ENCODE measurements around the gene YIF1A. TPM values are rescaled to one million over a fixed set of nuclear protein-coding genes. Genes with fewer than 3 reads are reported as not detected.

The YIF1A gene
- total and polyA plus RNA-seq, 2 donors (not counting 3 experiments of a cell fraction or from before 2014, with no cell fraction given): 104 to 271 TPM

DNA sequence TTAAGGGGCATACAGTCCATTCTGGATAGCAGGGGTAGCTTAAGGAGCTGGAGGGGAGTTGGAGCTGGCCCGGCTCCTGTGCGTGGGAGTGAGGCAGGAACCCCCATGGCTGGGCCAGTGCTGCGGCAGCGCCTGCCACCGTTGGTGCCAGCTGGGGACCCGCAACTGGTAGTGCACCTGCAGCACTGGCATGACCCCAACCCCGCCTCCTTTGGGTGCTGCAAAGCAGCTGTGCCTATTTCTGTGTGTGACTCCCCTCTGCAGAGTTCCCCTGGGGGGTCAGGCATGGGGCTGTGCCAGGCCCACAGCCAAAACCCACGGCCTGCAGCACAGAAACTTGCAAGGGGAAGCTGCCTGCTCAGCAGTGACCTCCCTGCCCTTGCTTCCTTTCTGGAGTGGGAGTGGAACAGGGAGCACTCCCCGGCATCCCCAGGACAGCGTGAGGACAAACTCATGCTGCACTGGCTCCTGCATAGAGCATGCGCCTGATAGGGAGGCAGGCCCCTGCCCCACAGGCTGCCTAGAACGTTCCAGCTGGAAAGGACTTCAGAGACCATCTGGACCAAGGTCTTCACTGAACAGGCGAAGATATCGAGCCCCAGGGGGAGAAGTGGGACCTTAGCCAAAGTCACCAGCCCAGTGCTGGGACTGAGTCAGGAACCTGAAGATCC, 46.7 kb downstream of the YIF1A start:
- Histone ChIP-seq H3K9ac (replicated peaks; ENCODE audit: extremely low read depth, insufficient read depth, low read length) (no peak overlapping the region), H3K27me3 (ENCODE audit: control insufficient read depth in 2 of 2, insufficient read depth in 2 of 2, low read length in 2 of 2) (no peaks in the 10 kb centered on the region), H2AFZ (ENCODE audit: low read depth, low read length) (no peak overlapping the region), H3K4me1 (ENCODE audit: control insufficient read depth, extremely low read depth, insufficient read depth, low read length) (no peaks in the 10 kb centered on the region), H3K4me2 (ENCODE audit: insufficient read depth, low read length) (no peak overlapping the region), H3K79me2 (ENCODE audit: control insufficient read depth, insufficient read depth, low read length) (no peaks in the 10 kb centered on the region), H3K9me1 (replicated peaks; ENCODE audit: control insufficient read depth, extremely low read depth, insufficient read depth, low read length) (no peaks in the 10 kb centered on the region), H4K20me1 (replicated peaks; ENCODE audit: control insufficient read depth, extremely low read depth, insufficient read depth, low read length) (no peaks in the 10 kb centered on the region), H3K36me3 (ENCODE audit: control insufficient read depth in 2 of 2, extremely low read depth in 1 of 2, insufficient read depth in 2 of 2, low read length in 2 of 2) (peaks cover 0 to 38% of the 10 kb centered on the region in 2 experiments), H3K9me3 (replicated peaks; ENCODE audit: control insufficient read depth, insufficient read depth, low read length) (no peaks in the 10 kb centered on the region), H3K4me3 (replicated peaks in 1 of 3; ENCODE audit: insufficient read depth in 1 of 3, low read depth in 1 of 3, low read length in 3 of 3) (no peak overlapping the region), H3K27ac (ENCODE audit: insufficient read depth, low read depth, low read length) (no peak overlapping the region)
- dilution Hi-C loops (cut with MboI; ENCODE audit: extremely low pct_ligation_motif_present, low sequenced_read_pairs) (no loop called here), intact Hi-C loops (cut with micrococcal nuclease) (no loop called here)
- DNase-seq (ENCODE audit: low read depth, low spot score) (no peak), FAIRE-seq (no peak)
- POLR2A ChIA-PET: no interaction called here
- BruUV-seq (replicated peaks): no TSS peak
- CTCF ChIA-PET: no interaction called here
- TF ChIP-seq POLR2AphosphoS5 (IDR thresholded peaks at IDR 0.05; ENCODE audit: insufficient read depth, low read depth, low read length) (no peak), POLR2A (IDR thresholded peaks at IDR 0.05; ENCODE audit: low read depth, low read length) (no peak), EZH2 (IDR thresholded peaks at IDR 0.05; ENCODE audit: borderline replicate concordance, low read depth, low read length, severe bottlenecking) (no peak), GATA2 (IDR thresholded peaks at IDR 0.05; ENCODE audit: insufficient read depth, insufficient read length, low read depth, low read length) (no peak), JUN (IDR thresholded peaks at IDR 0.05; ENCODE audit: borderline replicate concordance, insufficient read depth, insufficient read length, low read depth) (no peak), FOS (IDR thresholded peaks at IDR 0.05; ENCODE audit: borderline replicate concordance, insufficient read depth, low read length) (no peak), MYC (IDR thresholded peaks at IDR 0.05; ENCODE audit: low read depth, low read length) (no peak)
- TF ChIP-seq, protein P1, sequence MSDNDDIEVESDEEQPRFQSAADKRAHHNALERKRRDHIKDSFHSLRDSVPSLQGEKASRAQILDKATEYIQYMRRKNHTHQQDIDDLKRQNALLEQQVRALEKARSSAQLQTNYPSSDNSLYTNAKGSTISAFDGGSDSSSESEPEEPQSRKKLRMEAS (IDR thresholded peaks at IDR 0.05; ENCODE audit: insufficient read depth, insufficient read length): no peak

DNA sequence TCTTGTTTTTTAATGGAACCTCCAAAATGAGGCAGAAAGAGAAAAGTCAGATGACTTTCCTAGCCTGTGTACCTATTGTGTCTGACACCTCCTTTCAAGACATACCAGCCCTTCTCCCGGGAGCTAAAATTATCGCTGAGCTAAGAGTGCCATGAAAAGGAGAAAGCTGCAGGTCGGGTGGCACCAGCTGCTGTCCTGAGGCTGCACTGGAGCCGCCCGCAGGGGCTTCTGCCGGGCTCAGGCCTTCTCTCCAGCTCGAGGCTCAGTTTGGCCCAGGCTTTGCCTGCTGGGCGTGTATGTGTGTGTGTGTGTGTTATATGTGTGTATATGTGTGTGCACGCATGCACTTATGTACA, 48.2 kb downstream of the YIF1A start:
- FAIRE-seq (no peak), DNase-seq (ENCODE audit: low read depth, low spot score) (no peak)
- Histone ChIP-seq H2AFZ (ENCODE audit: low read depth, low read length) (no peak overlapping the region), H3K36me3 (ENCODE audit: control insufficient read depth in 2 of 2, extremely low read depth in 1 of 2, insufficient read depth in 2 of 2, low read length in 2 of 2) (peaks cover 0 to 40% of the 10 kb centered on the region in 2 experiments), H3K4me2 (ENCODE audit: insufficient read depth, low read length) (no peak overlapping the region), H3K27me3 (ENCODE audit: control insufficient read depth in 2 of 2, insufficient read depth in 2 of 2, low read length in 2 of 2) (no peaks in the 10 kb centered on the region), H3K27ac (ENCODE audit: insufficient read depth, low read depth, low read length) (no peak overlapping the region), H3K9ac (replicated peaks; ENCODE audit: extremely low read depth, insufficient read depth, low read length) (no peak overlapping the region), H4K20me1 (replicated peaks; ENCODE audit: control insufficient read depth, extremely low read depth, insufficient read depth, low read length) (no peaks in the 10 kb centered on the region), H3K4me1 (ENCODE audit: control insufficient read depth, extremely low read depth, insufficient read depth, low read length) (no peaks in the 10 kb centered on the region), H3K9me3 (replicated peaks; ENCODE audit: control insufficient read depth, insufficient read depth, low read length) (no peaks in the 10 kb centered on the region), H3K9me1 (replicated peaks; ENCODE audit: control insufficient read depth, extremely low read depth, insufficient read depth, low read length) (no peaks in the 10 kb centered on the region), H3K79me2 (ENCODE audit: control insufficient read depth, insufficient read depth, low read length) (no peaks in the 10 kb centered on the region), H3K4me3 (replicated peaks in 1 of 3; ENCODE audit: insufficient read depth in 1 of 3, low read depth in 1 of 3, low read length in 3 of 3) (no peak overlapping the region)
- dilution Hi-C loops (cut with MboI; ENCODE audit: extremely low pct_ligation_motif_present, low sequenced_read_pairs): no loop called here
- intact Hi-C loops (cut with micrococcal nuclease): no loop called here
- POLR2A ChIA-PET: no interaction called here
- TF ChIP-seq GATA2 (IDR thresholded peaks at IDR 0.05; ENCODE audit: insufficient read depth, insufficient read length, low read depth, low read length) (no peak), EZH2 (IDR thresholded peaks at IDR 0.05; ENCODE audit: borderline replicate concordance, low read depth, low read length, severe bottlenecking) (no peak), MYC (IDR thresholded peaks at IDR 0.05; ENCODE audit: low read depth, low read length) (no peak), POLR2A (IDR thresholded peaks at IDR 0.05; ENCODE audit: low read depth, low read length) (no peak), POLR2AphosphoS5 (IDR thresholded peaks at IDR 0.05; ENCODE audit: insufficient read depth, low read depth, low read length) (no peak), FOS (IDR thresholded peaks at IDR 0.05; ENCODE audit: borderline replicate concordance, insufficient read depth, low read length) (no peak), JUN (IDR thresholded peaks at IDR 0.05; ENCODE audit: borderline replicate concordance, insufficient read depth, insufficient read length, low read depth) (no peak)
- TF ChIP-seq, protein P2, sequence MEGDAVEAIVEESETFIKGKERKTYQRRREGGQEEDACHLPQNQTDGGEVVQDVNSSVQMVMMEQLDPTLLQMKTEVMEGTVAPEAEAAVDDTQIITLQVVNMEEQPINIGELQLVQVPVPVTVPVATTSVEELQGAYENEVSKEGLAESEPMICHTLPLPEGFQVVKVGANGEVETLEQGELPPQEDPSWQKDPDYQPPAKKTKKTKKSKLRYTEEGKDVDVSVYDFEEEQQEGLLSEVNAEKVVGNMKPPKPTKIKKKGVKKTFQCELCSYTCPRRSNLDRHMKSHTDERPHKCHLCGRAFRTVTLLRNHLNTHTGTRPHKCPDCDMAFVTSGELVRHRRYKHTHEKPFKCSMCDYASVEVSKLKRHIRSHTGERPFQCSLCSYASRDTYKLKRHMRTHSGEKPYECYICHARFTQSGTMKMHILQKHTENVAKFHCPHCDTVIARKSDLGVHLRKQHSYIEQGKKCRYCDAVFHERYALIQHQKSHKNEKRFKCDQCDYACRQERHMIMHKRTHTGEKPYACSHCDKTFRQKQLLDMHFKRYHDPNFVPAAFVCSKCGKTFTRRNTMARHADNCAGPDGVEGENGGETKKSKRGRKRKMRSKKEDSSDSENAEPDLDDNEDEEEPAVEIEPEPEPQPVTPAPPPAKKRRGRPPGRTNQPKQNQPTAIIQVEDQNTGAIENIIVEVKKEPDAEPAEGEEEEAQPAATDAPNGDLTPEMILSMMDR (IDR thresholded peaks at IDR 0.05; ENCODE audit: extremely low read depth in 1 of 2, insufficient read depth in 1 of 2, low read depth in 1 of 2, low read length in 2 of 2): no peak
- TF ChIP-seq, protein P1 (IDR thresholded peaks at IDR 0.05; ENCODE audit: insufficient read depth, insufficient read length): no peak
- no TSS peak for BruUV-seq (replicated peaks)
- CTCF ChIA-PET: interaction anchor here (1.1 to 1.7 kb wide), 3 partner anchors 18 to 145 kb away, joined by 3 to 5 read pairs (median 3); no protein-coding TSS in a partner anchor
